GM18505 (cell line): ENCODE data around the gene RNF213.
"Not testable (repeated sequence)": the region's sequence is repeated elsewhere in the genome, so short reads cannot be mapped to it uniquely, and the experiment has no call there.

Experiments used
- ATAC-seq: cut with Tn5 transposase; IDR thresholded peaks from one replicate; pipeline ENCODE4 v1.9.1; 2021; ENCODE audit not compliant: unreplicated experiment
- POLR2A ChIP-seq: IDR thresholded peaks from 4 replicates; pipeline ENCODE4 v1.6.1; 2011; ENCODE audit warnings: borderline replicate concordance; ENCODE audit not compliant: insufficient read depth, insufficient read length; ENCODE audit errors: extremely low read depth

Gene RNF213

DNA sequence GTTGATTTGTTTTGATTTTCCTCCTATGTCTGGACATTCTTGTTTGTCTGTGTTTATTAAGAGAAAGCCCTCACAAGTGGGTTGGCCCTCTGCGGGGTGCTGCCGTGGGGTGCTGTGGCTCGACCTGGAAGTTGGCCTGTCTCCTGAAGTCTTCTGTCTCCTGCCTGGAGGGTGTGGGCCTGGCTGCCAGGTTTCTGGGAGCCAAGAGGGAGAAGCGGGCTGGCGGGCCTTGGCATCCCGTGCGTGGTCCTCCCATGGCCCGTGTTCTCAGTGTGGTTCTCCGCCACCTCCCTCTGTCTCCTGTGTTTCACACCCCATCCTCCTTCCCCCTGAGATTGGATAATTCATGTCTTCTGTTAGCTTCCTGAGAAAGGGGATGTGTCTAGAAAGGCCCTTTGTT lies 69.6 kb downstream of the RNF213 start:
- no peak for ATAC-seq
- TF ChIP-seq POLR2A: no peak

DNA sequence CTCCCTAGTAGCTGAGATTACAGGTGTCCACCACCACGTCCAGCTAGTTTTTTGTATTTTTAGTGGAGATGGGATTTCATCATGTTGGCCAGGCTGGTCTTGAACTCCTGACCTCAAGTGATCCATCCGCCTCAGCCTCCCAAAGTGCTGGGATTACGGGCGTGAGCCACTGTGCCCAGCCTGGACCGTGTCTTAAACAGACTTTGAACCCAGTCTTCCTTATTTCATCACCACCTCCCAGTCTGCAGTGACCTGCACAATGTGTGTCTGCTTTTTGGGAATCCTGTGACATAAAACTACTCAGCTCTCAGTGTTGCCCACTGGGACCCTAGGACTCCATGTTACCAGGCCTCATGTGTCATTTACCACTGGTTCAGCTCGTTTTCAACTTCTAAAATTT lies 70.3 kb downstream of the RNF213 start:
- ATAC-seq: not testable (repeated sequence)

GRCh38 chr17:80331820-80332219 lies 71.2 kb downstream of the RNF213 start:
- no peak for TF ChIP-seq POLR2A
- ATAC-seq: no peak

DNA sequence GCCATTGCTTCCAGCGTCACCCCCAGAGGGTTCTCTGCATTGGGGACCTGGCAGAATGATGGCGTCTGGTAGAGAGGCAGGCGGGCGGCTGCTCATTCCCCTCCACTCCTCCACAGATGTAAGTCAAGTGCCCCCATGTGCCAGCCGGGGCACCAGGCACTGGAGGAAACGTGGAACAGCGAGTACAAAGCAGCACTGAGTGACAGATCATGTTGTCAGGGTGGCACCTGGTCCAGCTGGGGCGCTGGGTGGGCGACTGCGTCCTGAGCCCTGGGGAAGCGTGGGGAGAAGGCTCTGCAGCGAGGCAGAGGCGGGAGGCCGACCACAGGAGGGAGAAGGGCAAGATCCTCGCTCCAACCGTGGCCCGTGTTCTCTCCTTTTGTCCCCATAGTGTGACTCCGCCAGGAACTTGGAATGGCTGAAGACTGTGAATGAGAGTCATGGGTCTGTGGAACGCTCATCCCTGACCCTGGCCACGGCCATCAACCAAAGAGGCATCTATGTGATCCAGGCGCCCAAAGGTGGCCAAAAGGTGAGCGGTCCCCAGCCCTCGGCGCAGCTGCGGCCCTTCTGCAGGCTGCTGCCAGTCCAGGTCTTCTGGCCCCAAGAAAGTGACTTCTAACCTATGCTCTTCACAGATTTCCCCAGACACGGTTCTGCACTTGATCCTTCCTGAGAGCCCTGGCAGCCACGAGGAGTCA lies 76.7 kb downstream of the RNF213 start:
- no peak for ATAC-seq
- TF ChIP-seq POLR2A: no peak

GRCh38 chr17:80339118-80339517 lies 78.5 kb downstream of the RNF213 start:
- ATAC-seq: no peak
- TF ChIP-seq POLR2A: no peak

DNA sequence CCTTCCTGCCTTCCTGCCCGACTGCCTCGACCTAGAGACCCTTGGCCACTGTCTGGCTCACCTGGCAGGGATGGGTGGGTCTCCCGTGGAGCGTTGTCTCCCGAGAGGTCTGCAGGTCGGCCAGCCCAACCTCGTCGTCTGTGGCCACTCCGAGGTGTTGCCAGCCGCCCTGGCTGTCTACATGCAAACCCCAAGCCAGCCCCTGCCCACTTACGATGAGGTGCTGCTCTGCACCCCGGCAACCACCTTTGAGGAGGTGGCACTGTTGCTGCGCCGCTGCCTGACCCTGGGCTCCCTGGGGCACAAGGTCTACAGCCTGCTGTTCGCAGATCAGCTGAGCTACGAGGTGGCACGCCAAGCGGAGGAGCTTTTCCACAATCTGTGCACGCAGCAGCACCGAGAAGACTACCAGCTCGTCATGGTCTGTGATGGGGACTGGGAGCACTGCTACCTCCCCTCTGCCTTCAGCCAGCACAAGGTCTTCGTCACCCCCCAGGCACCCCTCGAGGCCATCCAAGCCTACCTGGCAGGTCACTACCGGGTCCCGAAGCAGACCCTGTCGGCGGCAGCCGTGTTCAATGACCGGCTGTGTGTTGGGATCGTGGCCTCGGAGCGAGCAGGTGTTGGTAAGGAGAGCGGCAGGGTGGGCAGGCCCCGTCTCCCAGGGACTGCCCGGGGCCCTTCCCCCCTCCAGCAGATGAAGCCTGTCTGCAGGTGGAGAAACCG lies 79.2 kb downstream of the RNF213 start:
- no peak for ATAC-seq
- no peak for TF ChIP-seq POLR2A

DNA sequence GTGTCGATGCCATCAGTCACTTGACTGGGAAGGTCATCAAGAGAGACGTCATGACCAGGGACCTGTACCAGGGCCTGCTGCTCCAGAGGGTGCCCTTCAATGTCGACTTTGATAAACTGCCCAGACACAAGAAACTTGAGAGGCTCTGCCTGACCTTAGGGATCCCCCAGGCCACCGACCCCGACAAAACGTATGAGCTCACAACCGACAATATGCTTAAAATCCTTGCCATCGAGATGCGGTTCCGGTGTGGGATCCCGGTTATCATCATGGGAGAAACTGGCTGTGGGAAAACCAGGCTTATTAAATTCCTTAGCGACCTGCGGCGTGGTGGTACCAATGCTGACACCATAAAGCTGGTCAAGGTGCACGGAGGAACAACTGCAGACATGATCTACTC lies 84.7 kb downstream of the RNF213 start:
- no peak for ATAC-seq
- no peak for TF ChIP-seq POLR2A

- no peak for ATAC-seq
- TF ChIP-seq POLR2A: no peak
Measured at GRCh38 chr17:80345841-80346497, 85.3 kb downstream of the RNF213 start.

GRCh38 chr17:80346498-80347275 lies 86.0 kb downstream of the RNF213 start:
- no peak for TF ChIP-seq POLR2A
- no peak for ATAC-seq

DNA sequence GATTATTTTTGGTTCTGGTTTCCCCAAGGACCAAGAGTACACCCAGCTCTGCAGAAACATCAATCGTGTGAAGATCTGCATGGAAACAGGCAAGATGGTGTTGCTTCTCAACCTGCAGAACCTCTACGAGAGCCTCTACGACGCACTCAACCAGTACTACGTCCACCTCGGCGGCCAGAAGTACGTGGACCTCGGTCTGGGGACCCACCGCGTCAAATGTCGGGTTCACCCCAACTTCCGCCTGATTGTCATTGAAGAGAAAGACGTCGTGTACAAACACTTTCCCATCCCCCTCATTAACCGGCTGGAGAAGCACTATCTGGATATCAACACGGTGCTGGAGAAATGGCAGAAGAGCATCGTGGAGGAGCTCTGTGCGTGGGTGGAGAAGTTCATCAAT lies 86.9 kb downstream of the RNF213 start:
- ATAC-seq: no peak
- no peak for TF ChIP-seq POLR2A

GRCh38 chr17:80347948-80348351 lies 87.3 kb downstream of the RNF213 start:
- no peak for ATAC-seq
- no peak for TF ChIP-seq POLR2A

- ATAC-seq: no peak
- TF ChIP-seq POLR2A: no peak
Measured at GRCh38 chr17:80348551-80349150, 88.0 kb downstream of the RNF213 start.

DNA sequence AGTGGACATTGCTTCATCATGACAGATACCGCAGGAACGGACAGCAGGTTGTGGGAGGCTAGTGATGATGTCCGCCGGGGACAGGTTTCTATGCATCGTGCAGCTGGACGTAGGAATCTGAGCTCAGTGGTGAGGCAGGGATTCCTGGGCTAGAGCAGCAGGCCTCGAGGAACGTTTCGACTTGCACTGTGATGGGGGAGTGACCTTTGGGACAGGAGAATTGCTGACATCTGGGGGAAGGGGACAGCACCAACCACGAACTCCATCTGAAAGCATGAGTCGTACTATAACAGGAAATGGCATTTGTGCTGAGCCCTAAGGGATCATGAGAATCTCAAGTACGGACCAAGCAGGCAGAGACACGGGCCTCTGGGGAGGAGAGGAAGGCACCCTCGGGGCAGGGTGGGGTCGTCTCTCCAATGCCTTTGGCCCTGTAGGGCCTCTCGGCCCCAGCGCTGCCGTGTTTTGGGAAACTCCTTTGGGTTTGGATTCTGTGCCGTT lies 88.5 kb downstream of the RNF213 start:
- no peak for TF ChIP-seq POLR2A
- no peak for ATAC-seq
